Measurements from ENCODE around the gene C7orf33. TPM values are rescaled to one million over a fixed set of nuclear protein-coding genes. Genes with fewer than 3 reads are reported as not detected.

C7orf33 gene
- total and polyA plus RNA-seq, 9 of the 15 experiments (the other 6 are each of a cell fraction or from before 2014, with no cell fraction given), result 0.04 TPM; not detected in 8

DNA sequence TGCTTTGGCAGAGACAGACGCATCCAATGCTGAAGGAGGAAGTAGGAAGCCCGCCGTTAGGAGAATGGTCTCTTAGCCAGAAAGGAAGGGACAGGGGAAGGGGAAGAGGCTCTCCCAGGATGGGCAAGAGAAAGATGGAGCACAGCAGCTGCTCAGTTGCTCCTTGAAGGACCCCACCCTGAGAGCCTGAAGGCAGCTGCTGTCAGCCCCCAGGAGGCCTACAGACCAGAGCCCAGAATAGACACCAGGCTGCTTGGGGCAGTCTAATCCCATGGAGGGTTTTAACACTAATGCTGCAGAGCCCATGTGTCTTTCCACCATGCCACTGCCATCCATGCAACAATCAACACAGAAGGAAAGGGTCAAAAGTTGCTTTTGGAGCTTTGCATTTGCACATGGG is 3.5 kb upstream of the C7orf33 start (continued):
- TF ChIP-seq E2F8 (IDR thresholded peaks at IDR 0.05; ENCODE audit: low read depth, partially characterized antibody), result no peak
- no peak for TF ChIP-seq IRF9 (tag; IDR thresholded peaks at IDR 0.05)
- no peak for TF ChIP-seq STAT6 (CRISPR knock-in tag; IDR thresholded peaks at IDR 0.05)
- TF ChIP-seq HSF4 (CRISPR knock-in tag; IDR thresholded peaks at IDR 0.05; ENCODE audit: borderline replicate concordance), result no peak
- TF ChIP-seq NFIX (CRISPR knock-in tag; IDR thresholded peaks at IDR 0.05; ENCODE audit: low read depth), result no peak
- TF ChIP-seq SIX5 (IDR thresholded peaks at IDR 0.05; ENCODE audit: borderline replicate concordance in 1 of 2, insufficient read depth in 1 of 2, low read depth in 1 of 2, low read length in 2 of 2), result no peak
